B cell (primary cell): ENCODE measurements around the gene ZMAT2. TPM values are rescaled to one million over a fixed set of nuclear protein-coding genes. Genes with fewer than 3 reads are reported as not detected.
"Not testable (repeated sequence)": the region's sequence is repeated elsewhere in the genome, so short reads cannot be mapped to it uniquely, and the experiment has no call there.

ENCODE experiments used
- ATAC-seq: fragments of 200-7000 bp; cut with Tn5 transposase; one replicate; pipeline ENCODE4 v1.10.0; 2021; ENCODE audit warnings: low read depth, mild to moderate bottlenecking, moderate number of reproducible peaks, moderate library complexity
- CTCF ChIA-PET: fragments of 350-600 bp; sonication (Branson Sonifier 250); formaldehyde crosslinking; loops from one replicate; lab custom pipeline; 2021; ENCODE audit warnings: antibody characterized with exemption, inconsistent platforms; lab: Charles Lee
- POLR2A ChIA-PET: fragments of 350-600 bp; sonication (Branson Sonifier 250); formaldehyde crosslinking; loops from one replicate; lab custom pipeline; 2021; ENCODE audit warnings: antibody characterized with exemption; lab: Charles Lee
- DNase-seq: peaks from one replicate; pipeline ENCODE4 v3.0.0; 2013
- H2AFZ ChIP-seq: 2 replicates; pipeline ENCODE4 v1.6.1; 2012; ENCODE audit warnings: mild to moderate bottlenecking, low read depth, low read length; ENCODE audit not compliant: insufficient read depth, poor library complexity, severe bottlenecking
- H3K27ac ChIP-seq, 2 donors: 1 replicate in 1 of 2; 2 replicates in 1 of 2; pipeline ENCODE4 v1.5.1; 2012 to 2013; ENCODE audit warnings: low read length in 2 of 2, mild to moderate bottlenecking in 2 of 2, moderate library complexity in 1 of 2
- H3K27me3 ChIP-seq, 4 experiments: fragments of 200-600 bp in 1 of 4; sonication (generic) in 1 of 4; replicated peaks in 1 of 4; 1 replicate in 2 of 4; 2 replicates in 2 of 4; pipeline versions ENCODE4 v1.6.1 to v1.7.0; 2013 to 2016; ENCODE audit warnings: low read length in 3 of 4, mild to moderate bottlenecking in 2 of 4, mixed read lengths in 1 of 4, moderate library complexity in 1 of 4; ENCODE audit not compliant: insufficient read depth in 4 of 4, control insufficient read depth in 3 of 4; ENCODE audit errors: control extremely low read depth in 1 of 4
- H3K36me3 ChIP-seq, 2 experiments: replicated peaks in 1 of 2; 1 replicate in 1 of 2; 2 replicates in 1 of 2; pipeline versions ENCODE4 v1.6.1 to v1.7.1; 2013; ENCODE audit warnings: low read length in 1 of 2; ENCODE audit not compliant: insufficient read depth in 2 of 2, control insufficient read depth in 1 of 2; ENCODE audit errors: control extremely low read depth in 1 of 2, extremely low read depth in 1 of 2
- H3K4me1 ChIP-seq, 2 donors: fragments of 200-600 bp in 1 of 2; sonication (generic) in 1 of 2; 1 replicate in 1 of 2; 2 replicates in 1 of 2; pipeline versions ENCODE4 v1.5.1 to v1.6.1; 2013 to 2017; ENCODE audit warnings: low read length in 2 of 2; ENCODE audit not compliant: control insufficient read depth in 2 of 2, insufficient read depth in 2 of 2
- H3K4me2 ChIP-seq: replicated peaks from 2 replicates; pipeline ENCODE3; 2012; ENCODE audit warnings: mild to moderate bottlenecking, low read depth, low read length; ENCODE audit not compliant: poor library complexity, severe bottlenecking
- H3K4me3 ChIP-seq, 5 experiments: fragments of 200-600 bp in 1 of 5; sonication (generic) in 1 of 5; 1 replicate in 3 of 5; 2 replicates in 2 of 5; pipeline versions ENCODE4 v1.5.1 to v1.7.0; 2011 to 2016; ENCODE audit warnings: low read length in 4 of 5, mild to moderate bottlenecking in 4 of 5, low read depth in 2 of 5, control low read depth in 1 of 5, moderate library complexity in 1 of 5; ENCODE audit not compliant: insufficient read depth in 1 of 5; ENCODE audit errors: control extremely low read depth in 1 of 5, extremely low read depth in 1 of 5
- H3K79me2 ChIP-seq: fragments of 200-600 bp; sonication (generic); one replicate; pipeline ENCODE4 v1.6.0; 2016; ENCODE audit warnings: low read length; ENCODE audit not compliant: control insufficient read depth, insufficient read depth
- H3K9ac ChIP-seq: fragments of 200-600 bp; sonication (generic); 2 replicates; pipeline ENCODE4 v1.6.1; 2017; ENCODE audit warnings: mild to moderate bottlenecking, low read length, moderate library complexity
- H3K9me3 ChIP-seq, 3 donors: one replicate each; pipeline versions ENCODE4 v1.6.1 to v1.7.1; 2013; ENCODE audit warnings: low read length in 2 of 3; ENCODE audit not compliant: control insufficient read depth in 2 of 3, insufficient read depth in 1 of 3; ENCODE audit errors: control extremely low read depth in 1 of 3
- H4K20me1 ChIP-seq: 2 replicates; pipeline ENCODE4 v1.6.0; 2012; ENCODE audit warnings: mild to moderate bottlenecking, low read length; ENCODE audit not compliant: insufficient read depth, control insufficient read depth, poor library complexity, severe bottlenecking
- H3K27ac Mint-ChIP-seq: one replicate; pipeline ENCODE4 v1.8.0; 2021; ENCODE audit warnings: mixed read lengths
- H3K27me3 Mint-ChIP-seq: one replicate; pipeline ENCODE4 v1.8.0; 2021; ENCODE audit warnings: mixed read lengths
- H3K4me1 Mint-ChIP-seq: one replicate; pipeline ENCODE4 v1.8.0; 2021; ENCODE audit warnings: mixed read lengths
- H3K4me3 Mint-ChIP-seq: one replicate; pipeline ENCODE4 v1.8.0; 2021; ENCODE audit warnings: mixed read lengths
- H3K9me3 Mint-ChIP-seq: one replicate; pipeline ENCODE4 v1.8.0; 2022; ENCODE audit warnings: mixed read lengths; ENCODE audit not compliant: insufficient read depth
- EZH2 ChIP-seq: IDR thresholded peaks from 2 replicates; pipeline ENCODE4 v1.6.1; 2012; ENCODE audit warnings: borderline replicate concordance, low read depth, mild to moderate bottlenecking, moderate library complexity, low read length; ENCODE audit not compliant: insufficient read depth, poor library complexity, severe bottlenecking
- WGBS: methylation state at CpG from one replicate; pipeline ENCODE4 v1.1.5; 2013; ENCODE audit warnings: missing lambda C conversion rate; ENCODE audit not compliant: insufficient coverage; 5-methylcytosine and 5-hydroxymethylcytosine counted together
- intact Hi-C: fragments of 100-400 bp; cut with micrococcal nuclease; formaldehyde crosslinking; loops from one replicate; pipeline ENCODE4 v1.10.0; 2022
- polyA plus RNA-seq: library from polyadenylated mRNA; depleted of rRNA; stranded (reverse); fragments of >200 nt; gene quantifications from 2 replicates; pipeline ENCODE4 v1.2.3, GENCODE V29; 2012
- total RNA-seq, 2 donors: library from RNA; stranded (reverse); fragments of 120-200 nt in 1 of 2; gene quantifications; 1 replicate in 1 of 2; 2 replicates in 1 of 2; pipeline versions ENCODE4 v1.2.3 to v1.2.4, GENCODE V29; 2013 to 2022
- TF ChIP-seq, protein P1 (sequence below): fragments of 200-600 bp; IDR thresholded peaks from one replicate; pipeline ENCODE4 v1.8.0; 2022; ENCODE audit warnings: antibody characterized with exemption, mild to moderate bottlenecking

The ZMAT2 gene
- total and polyA plus RNA-seq, 2 donors (not counting 1 experiment from before 2014, with no cell fraction given) = 11.2 to 55.8 TPM

DNA sequence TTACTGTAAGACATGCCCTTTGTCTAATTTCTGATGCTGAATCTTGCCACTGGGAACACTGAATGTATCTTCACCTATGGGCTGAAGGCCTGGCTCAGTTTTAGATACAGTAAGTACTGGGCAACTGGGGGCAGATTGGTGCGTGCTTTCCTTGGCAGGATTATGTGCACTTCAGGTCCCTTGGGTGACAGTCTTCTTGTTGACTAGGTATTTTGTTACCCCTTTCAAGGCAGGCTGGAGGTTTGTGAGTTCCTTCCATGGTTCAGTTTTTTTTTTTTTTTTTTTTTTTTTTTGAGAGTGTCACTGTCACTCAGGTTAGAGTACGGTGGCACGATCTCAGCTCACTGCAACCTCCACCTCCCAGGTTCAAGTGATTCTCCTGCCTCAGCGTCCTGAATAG, 7.6 kb downstream of the ZMAT2 start:
- Mint-ChIP-seq H3K4me3 (no peak overlapping the region), H3K9me3 (no peaks in the 10 kb centered on the region), H3K4me1 (peaks cover 11% of the 10 kb centered on the region), H3K27ac (peak overlapping the region; percentile 37), H3K27me3 (no peaks in the 10 kb centered on the region)
- H3K4me1 ChIP-seq = peaks cover 5 to 11% of the 10 kb centered on the region in 2 donors
- H3K4me2 ChIP-seq = no peak overlapping the region
- WGBS = 100% methylated on average over 2 of the region's 4 CpGs
- no peak overlapping the region for H3K9ac ChIP-seq
- CTCF ChIA-PET = interaction anchor here (0.6 kb wide), 1 partner anchor 12 kb away, joined by 4 read pairs; no protein-coding TSS in a partner anchor
- peaks cover 0 to 3% (median 0%) of the 10 kb centered on the region in 3 donors for H3K9me3 ChIP-seq
- H3K27me3 ChIP-seq = no peaks in the 10 kb centered on the region
- TF ChIP-seq, protein P1, sequence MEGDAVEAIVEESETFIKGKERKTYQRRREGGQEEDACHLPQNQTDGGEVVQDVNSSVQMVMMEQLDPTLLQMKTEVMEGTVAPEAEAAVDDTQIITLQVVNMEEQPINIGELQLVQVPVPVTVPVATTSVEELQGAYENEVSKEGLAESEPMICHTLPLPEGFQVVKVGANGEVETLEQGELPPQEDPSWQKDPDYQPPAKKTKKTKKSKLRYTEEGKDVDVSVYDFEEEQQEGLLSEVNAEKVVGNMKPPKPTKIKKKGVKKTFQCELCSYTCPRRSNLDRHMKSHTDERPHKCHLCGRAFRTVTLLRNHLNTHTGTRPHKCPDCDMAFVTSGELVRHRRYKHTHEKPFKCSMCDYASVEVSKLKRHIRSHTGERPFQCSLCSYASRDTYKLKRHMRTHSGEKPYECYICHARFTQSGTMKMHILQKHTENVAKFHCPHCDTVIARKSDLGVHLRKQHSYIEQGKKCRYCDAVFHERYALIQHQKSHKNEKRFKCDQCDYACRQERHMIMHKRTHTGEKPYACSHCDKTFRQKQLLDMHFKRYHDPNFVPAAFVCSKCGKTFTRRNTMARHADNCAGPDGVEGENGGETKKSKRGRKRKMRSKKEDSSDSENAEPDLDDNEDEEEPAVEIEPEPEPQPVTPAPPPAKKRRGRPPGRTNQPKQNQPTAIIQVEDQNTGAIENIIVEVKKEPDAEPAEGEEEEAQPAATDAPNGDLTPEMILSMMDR = no peak
- no peak for TF ChIP-seq EZH2
- intact Hi-C loops = no loop called here
- peaks cover 4 to 35% of the 10 kb centered on the region in 2 experiments for H3K36me3 ChIP-seq
- H4K20me1 ChIP-seq = no peaks in the 10 kb centered on the region
- no peak overlapping the region for H2AFZ ChIP-seq
- no peak for ATAC-seq
- POLR2A ChIA-PET = no interaction called here
- H3K4me3 ChIP-seq = no peak overlapping the region
- H3K79me2 ChIP-seq = peaks cover 3% of the 10 kb centered on the region
- DNase-seq = no peak
- H3K27ac ChIP-seq = no peak overlapping the region

DNA sequence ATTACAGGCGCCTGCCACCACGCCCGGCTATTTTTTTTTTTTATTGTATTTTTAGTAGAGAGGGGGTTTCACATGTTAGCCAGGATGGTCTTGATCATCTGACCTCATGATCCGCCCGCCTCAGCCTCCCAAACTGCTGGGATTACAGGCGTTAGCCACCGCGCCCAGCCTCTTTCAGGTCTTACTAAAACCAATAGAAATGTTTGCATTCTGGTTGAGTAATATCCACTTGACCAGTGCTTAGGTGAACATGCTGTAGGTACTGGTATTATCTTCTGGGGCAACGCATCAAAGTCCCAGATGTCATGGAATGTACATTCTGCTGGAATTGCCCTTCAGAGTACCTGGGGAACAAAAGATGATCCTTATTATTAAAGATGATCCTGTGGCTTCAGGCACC, 8.5 kb downstream of the ZMAT2 start:
- ATAC-seq, intact Hi-C loops, H3K27ac ChIP-seq, CTCF ChIA-PET, H2AFZ ChIP-seq, H3K4me2 ChIP-seq, H3K79me2 ChIP-seq, H3K9me3 Mint-ChIP-seq, DNase-seq, H3K9ac ChIP-seq, H3K27me3 ChIP-seq, H3K9me3 ChIP-seq, H4K20me1 ChIP-seq, H3K27ac Mint-ChIP-seq, H3K27me3 Mint-ChIP-seq, H3K4me3 ChIP-seq, POLR2A ChIA-PET: not testable (repeated sequence)
- Histone ChIP-seq H3K4me1 (peaks cover 5 to 11% of the 10 kb centered on the region in 2 donors), H3K36me3 (peaks cover 4 to 25% of the 10 kb centered on the region in 2 experiments)
- 100% methylated on average over 5 of the region's 9 CpGs for WGBS
- Mint-ChIP-seq H3K4me1 (peaks cover 14% of the 10 kb centered on the region), H3K4me3 (peak overlapping the region; percentile 27)
